NK-92 (cell line): Measurements from ENCODE around the gene ZNF236.

Experiments
- DNase-seq: peaks from one replicate; lab custom pipeline; 2025; ENCODE audit not compliant: unreplicated experiment; lab: John Stamatoyannopoulos, UW

ZNF236 gene

DNA sequence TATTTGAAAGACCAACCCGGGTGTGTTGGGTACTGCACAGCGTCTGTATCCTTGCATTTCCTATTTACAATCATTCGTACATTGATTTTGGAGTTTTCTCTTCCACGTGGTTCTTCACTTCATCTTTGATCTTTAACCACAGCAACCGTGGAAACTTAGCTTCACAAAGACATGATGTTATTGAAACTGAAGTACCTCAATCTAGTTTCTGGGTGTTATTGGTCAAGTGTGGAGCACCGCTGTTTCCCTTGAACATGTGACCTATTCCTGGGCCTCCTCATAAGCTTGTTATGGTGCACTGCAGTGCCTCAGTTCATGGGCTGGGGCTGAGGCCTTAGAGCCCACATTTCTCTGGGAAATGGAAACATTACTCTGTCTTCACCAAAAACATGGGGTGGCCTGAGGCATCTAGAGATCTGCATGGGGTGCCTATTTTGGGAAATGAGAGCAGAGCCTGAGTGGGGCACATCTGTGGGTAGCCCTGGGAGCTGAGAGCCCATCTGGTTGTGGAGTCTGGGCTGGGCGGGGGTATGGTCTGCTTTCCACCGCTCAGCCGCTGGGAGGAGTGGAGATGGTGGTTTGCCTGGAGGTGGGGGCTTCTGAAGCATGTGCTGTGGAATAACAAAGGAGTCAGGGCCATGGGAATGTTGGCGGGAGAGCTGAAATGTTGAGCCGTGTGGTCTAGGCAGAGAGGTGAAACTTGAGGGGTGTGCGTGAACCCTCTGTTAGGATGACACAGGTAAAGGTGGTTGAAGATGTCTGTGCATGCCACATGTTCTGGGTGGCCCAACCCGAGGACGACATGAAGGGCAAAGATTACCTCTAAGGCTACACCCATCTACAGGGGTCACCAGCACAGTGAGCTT is 37.4 kb downstream of the ZNF236 start:
- no peak for DNase-seq

GRCh38 chr18:76860411-76860810 is 38.1 kb downstream of the ZNF236 start:
- DNase-seq, result no peak

DNA sequence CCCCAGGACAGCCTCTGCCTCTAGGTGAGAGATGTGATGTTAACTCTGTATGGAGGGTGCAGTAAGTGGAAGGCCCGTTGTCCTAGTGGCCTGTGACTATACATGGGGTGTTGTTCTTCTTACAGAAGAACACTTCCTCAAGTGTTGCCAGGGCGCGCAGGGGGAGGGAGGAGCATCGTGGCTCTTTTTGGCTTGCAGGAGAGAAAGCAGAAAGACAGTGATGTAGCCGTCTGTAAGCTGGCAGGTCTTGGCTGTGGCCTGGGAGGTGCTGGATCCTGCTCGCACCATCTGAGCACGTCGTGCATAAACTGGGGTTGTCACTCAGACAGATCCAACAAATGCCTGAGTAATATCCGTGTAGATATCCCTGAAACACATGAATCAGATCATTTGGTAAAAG is 44.3 kb downstream of the ZNF236 start:
- DNase-seq, result no peak

DNA sequence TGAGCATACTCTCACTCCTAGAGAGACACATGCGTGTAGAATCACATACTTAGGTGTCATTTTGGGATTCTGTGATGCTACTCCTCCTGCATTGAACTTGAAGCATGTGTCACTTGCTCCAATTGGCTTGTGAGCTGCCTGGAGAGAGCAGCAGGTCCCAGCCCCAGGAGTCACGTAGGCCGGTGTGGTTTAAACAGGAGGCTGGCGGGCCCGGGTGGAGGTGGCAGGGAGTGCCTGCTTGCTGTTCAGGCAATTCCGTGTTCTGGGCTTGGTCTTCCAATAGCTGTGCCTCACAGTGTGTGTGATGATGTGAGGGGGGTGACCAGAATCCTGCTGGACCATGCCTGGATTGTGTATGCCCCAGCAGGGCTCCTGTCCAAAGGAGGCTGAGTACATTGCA is 51.0 kb downstream of the ZNF236 start:
- DNase-seq, result no peak

DNA sequence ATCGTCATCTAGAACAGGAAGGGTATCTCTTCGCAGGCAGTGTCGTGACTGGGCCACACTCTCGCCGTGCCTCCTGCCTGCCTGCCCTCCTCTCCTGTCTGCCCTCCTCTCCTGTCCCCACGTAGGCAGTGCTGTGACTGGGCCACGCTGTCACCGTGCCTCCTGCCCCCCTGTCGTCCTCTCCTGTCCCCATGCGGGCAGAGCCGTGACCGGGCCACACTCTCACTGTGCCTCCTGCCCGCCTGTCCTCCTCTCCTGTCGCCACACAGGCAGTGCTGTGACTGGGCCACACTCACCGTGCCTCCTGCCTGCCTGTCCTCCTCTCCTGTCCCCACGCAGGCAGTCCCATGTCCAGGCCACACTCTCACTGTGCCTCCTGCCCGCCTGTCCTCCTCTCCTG is 51.4 kb downstream of the ZNF236 start:
- DNase-seq, result no peak

- no peak for DNase-seq
Measured at GRCh38 chr18:76874642-76875389, 52.5 kb downstream of the ZNF236 start.

DNA sequence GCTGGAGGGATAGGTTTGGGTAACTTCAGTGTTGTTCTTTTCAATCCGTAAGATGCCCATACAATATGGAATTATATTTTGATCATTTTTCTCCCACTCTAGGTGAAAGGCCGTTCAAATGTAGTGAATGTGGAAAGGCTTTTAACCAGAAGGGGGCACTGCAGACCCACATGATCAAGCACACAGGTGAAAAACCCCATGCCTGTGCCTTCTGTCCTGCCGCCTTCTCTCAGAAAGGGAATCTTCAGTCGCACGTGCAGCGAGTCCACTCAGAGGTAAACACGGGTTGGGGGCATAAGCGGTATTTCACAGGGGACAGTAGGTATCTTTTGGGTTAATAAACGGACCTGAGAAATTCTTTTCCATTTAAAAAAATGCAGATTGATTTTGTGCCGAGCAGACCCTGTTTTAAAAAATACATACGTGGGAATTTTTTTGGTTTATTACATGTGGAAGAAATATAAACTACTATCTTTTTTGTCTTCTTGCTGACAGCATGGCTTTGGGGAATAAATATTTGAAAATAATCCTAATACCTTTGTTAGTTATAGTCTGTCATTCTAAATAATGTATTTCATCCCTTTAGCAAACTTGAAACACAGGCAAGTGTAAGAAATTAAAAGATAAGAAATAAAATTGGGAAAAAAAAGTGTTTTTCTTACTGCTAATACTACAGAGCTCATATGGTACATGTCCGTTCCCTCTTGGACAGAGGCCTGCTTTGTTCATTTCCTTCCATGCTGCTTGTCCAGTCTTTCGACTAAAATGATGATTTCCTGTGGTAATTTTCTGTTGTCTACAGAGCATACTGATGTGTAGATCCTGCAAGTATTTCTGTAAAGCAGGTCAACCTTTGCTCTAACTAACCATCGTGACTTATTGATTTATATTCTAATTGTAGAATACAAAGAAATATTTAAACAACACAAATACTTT is 53.3 kb downstream of the ZNF236 start:
- DNase-seq, result no peak

DNA sequence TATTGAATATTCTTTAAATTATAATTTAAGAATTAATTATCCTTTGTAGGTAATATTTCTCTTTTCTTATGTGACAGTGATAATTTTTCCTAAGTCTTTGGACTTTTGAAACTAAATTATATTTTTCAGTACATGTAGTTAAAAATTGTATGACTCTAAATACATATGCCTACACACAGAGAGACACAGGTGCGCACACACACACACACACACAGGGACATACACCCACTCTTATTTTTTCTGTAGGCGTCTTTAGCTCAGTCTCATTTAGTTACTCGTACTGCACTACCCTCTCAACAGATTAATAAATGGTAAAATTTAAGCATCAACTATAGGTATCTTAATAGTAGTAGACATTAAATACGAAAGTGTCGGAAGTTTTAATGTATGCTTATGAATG is 56.1 kb downstream of the ZNF236 start:
- DNase-seq, result no peak

GRCh38 chr18:76880026-76880425 is 57.7 kb downstream of the ZNF236 start:
- no peak for DNase-seq

DNA sequence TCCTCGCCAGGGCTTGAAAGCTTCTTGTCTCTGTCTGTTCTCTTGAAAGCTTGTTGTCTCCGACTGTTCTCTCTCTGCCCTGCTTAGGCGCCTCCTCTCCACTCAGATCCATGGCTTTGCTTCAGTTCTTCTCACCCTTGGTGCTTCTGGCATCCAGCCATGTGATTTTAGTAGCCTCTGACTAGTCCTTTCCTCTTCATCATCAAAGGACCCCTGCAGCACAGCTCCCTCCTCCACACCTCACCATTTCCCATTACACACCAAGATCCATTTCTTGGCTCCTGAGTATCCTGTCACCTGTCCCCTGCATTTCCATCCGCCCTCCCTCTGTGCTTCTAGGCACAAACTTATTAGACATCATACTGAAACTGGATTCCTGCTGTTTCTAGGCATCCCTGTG is 59.4 kb downstream of the ZNF236 start:
- no peak for DNase-seq

DNA sequence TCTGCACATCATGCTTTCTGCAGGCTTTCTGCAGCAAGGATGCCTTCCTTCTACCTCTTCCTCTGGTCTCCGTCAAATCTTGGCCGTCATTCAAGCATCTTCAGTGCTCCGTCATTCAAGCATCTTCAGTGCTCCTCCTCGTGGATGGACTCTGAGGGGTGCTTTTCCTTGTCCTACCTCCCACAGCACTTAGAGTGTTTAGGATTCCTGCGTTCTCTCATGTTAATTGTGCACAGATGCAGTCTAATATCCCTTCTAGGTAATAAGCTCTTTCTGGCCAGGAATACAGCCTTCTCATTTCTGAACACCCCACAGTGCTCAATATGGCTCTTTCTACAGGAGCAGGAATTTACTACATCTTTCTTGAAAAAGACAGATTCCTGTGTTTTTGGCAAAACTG is 59.8 kb downstream of the ZNF236 start:
- DNase-seq, result no peak

DNA sequence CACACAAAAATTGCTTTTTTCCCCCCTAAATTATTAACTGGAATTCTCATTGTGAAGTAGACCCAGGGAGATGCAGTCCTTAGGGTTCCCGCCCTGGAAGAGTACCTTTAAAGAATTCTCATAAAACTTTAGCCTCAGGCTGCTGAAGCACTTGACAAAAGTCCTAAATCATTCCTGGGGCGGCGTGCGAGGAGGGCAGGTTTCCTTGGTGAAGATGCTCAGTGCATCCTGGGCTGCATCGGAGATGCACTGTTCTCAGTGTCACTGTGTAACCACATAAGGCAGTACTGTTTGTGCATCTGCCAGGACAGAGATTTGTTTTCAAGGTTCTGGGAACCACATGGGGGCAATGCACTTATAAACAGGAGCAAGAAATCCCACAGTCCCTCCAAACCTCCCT is 62.6 kb downstream of the ZNF236 start:
- no peak for DNase-seq

GRCh38 chr18:76886112-76886511 is 63.8 kb downstream of the ZNF236 start:
- no peak for DNase-seq

GRCh38 chr18:76889091-76889699 is 66.8 kb downstream of the ZNF236 start:
- DNase-seq, result no peak

- DNase-seq, result no peak
Measured at GRCh38 chr18:76892832-76893231, 70.5 kb downstream of the ZNF236 start.

GRCh38 chr18:76894566-76895346 is 72.4 kb downstream of the ZNF236 start:
- DNase-seq, result no peak

DNA sequence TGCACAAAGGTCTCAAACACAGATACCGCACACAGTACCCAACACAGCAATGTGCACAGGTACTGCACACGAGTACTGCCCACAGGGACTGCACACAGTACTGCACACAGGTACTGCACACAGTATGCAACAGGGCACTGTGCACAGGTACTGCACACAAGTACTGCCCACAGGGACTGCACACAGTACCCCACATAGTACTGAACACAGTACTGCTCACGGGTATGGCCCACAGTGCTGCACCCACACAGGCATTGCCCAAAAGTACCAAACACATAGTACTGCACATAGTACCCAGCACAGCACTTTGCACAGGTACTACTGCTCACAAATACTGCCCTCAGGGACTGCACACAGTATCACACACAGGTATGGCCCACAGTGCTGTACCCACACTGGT is 73.1 kb downstream of the ZNF236 start:
- DNase-seq, result no peak

DNA sequence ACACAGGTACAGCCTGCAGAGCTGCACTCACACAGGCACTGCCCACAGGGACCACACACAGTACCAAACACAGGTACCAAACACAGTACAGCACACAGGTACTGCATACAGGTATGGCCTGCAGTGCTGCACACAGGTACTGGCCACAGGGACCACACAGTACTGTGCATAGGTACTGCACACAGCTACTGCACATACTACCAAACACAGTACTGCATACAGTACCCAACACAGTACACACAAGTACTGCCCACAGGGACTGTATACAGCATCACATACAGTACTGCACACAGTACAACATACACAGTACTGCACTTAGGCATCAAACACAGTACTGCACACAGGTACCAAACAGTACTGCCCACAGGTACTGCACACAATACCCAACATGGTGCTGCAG is 74.3 kb downstream of the ZNF236 start:
- DNase-seq, result no peak

GRCh38 chr18:76897257-76897656 is 74.9 kb downstream of the ZNF236 start:
- no peak for DNase-seq

DNA sequence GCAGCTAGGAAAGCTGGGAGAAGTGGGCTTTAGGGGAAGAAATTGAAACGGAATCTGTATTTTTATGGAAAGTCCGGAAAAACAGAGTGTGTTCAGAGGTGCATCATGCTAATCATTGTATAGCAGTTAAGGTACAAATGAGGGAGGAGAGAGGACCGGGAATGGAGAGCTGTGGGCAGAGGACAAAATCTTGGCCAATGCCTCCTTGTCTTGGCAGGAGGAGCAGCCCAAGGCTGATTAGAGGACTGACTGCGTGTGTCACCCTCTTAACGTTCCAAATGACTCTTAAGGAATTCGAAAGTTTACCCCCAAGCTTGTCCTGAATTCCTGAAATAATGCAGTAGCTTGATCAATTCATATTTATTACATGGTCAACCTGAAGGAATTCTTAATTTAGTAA is 81.0 kb downstream of the ZNF236 start:
- no peak for DNase-seq
